ENCODE data around the gene CDH4.

The CDH4 gene

DNA sequence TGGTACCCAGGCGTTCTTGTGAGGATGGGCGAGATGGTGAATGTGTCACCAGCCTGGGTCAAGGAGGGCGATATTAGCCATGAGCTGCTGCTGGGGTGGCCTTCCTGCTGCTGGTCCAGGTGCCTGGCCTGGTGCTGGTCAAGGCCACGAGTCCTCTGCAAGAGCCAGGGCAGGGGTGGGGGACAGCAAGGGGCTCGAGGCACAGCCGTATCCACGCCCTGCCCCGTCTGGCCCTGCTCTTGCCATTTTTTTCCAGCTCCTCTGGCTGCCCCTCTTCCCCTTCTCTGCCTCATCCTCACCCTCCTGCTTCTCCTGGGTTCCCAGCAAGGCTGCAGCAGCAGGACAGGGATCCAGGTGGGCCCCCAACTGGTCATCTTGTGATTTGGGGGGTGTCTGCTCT is 51.2 kb downstream of the CDH4 start:
- no peak for DNase-seq

DNA sequence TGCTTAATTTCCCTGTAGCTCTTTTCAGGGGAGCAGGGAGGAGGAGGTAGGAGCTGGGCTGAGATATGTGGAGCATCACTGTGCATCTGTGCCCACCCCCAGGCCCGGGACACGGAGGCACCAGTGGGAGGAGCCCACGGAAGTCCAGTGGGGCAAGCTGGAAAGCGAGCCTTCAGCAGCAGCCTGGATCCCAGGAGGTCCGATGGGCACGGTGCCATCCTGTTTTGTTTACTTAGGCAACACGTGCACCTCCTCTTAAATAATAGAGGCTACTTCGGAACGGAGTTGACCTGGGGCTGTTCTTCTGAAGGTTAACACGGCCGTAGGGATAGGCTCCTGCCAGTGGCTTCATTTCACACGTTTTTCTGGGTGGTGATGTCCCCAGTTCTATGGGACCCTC is 51.6 kb downstream of the CDH4 start:
- DNase-seq: no peak

DNA sequence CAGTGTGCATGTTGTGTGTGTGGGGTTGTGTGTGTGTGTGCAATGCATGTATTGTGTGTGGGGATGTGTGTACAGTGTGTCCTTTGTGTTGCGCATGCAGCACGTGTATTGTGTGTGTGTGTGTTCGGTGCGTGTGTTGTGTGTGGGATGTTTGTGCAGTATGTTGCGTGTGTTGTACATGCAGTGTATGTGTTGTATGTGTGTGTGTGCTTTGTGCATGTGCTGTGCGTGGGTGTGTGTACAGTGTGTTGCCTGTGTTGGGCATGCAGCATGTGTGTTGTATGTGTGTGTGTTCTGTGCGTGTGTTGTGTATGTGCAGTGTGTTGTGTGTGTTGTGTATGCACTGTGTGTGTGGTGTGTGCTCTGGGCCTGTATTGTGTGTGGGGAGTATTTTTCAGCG is 52.7 kb downstream of the CDH4 start:
- no peak for DNase-seq

DNA sequence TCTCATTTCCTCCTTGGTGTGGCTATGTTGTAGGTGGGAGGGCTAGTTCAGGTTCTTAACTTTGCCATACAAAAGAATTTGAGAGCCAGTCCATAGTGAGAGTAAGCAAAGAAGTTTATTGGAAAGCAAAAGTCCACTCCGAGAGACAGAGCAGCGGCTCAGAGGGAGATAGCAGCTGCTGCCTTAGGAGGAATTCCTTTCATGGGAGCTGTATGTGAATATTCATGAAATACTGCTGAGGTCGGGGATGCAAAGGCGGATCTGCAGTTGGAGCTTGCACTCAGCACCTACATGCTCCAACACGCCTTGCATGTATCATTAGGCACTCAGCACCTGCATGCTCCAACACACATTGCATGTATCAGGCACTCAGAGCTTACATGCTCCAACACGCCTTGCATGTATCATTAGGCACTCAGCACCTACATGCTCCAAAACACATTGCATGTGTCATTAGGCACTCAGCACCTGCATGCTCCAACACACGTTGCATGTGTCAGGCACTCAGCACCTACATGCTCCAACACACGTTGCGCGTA is 54.9 kb downstream of the CDH4 start:
- no peak for DNase-seq

DNA sequence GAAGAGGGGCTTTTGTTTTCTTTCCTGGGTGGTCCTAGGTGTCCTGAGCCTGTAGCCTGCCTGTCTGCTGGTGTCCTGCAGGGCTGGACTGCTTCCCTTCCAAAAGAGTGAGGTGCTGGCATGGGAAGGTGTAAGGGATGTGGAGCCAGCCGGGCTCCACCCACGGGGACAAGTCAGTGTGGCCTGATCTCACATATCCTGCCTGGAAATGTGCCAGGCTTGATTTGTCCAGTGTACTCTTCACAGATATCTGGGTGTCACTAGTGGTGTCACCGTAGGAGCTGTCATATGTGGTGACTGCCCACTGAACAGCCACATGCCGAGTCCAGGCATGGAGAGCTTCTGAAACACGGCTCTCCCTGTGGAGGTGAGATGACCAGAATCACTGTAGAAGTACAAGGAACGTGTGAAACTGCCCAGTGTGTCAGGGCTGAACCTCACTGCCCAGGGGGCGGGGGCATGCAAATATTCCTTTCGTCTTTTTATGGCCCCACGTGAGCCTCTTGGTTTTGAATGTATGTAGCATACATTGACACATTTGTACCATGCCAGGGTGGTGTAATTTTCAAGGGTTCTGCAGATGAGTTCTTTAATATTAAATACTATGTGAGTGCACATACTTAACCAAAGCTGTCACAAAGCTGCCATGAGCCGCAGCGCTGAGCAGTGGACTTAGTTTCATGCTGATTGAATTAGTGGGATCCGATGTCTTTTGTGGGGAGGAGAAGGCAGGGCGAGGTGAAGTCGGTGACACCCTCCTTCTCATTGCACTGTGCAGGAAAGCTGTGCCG is 55.8 kb downstream of the CDH4 start:
- DNase-seq: no peak

DNA sequence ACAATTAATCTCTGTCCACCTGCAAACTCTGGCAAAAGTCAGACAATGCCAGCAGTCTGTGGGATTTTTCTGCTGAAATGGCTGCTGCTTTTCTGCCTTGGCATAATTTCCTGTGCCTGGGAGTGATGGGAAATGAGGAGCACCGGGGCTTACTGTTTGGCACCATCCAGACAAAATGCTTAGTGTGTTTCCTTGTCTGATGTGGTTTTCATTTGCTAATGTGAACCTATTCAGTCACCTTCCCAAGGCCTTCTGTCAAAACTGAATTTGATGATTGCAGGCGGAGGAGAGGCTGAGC is 56.4 kb downstream of the CDH4 start:
- DNase-seq: no peak

DNA sequence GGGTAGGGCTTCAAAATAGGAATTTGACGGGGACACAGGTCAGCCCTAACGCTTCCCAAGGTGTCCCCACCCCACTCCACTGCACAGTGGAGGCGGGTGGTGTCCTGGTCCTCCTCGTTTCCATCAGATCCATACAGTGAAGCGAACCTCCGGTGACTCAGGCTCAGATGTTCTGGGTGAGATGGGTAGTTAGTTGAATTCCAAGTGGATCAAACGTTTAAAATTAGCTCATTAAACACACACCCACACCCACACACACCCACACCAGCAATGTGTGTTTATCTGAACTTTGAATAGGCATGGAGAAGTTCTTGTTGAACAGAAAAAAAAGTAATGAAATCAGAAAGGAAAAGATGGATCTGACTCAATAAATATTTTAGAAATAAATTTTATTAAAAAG is 58.9 kb downstream of the CDH4 start:
- no peak for DNase-seq

DNA sequence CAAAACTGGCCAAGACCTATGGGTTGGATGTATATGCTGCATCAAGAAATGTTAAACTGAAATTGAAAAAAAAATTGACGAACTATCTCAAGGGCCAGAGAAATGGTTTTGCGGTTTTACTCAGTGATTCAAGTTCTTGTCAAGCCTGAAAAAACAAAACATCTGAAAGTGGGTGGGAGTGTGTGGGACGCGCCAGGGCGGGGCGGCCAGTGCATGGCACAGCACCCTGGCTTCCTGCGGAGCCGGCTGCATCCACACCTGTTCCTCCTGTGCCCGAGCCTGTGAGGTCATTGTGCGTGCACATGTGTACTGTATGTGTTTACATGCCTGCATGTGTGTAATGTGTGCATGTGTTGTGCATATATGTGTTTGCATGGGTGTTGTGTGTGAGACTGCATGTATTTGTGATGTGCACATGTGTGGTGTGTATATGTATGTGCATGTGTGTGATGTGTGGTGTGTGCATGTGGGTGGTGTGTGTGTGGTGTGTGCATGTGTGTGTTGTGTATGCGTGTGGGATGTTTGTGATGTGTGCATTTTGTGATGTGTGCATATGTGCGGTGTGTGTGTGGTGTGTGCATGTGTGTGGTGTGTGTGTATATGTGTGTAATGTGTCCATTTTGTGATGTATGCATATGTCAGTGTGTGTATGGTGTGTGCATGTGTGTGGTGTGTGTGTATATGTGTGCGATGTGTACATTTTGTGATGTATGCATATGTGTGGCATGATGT is 59.8 kb downstream of the CDH4 start:
- no peak for DNase-seq

DNA sequence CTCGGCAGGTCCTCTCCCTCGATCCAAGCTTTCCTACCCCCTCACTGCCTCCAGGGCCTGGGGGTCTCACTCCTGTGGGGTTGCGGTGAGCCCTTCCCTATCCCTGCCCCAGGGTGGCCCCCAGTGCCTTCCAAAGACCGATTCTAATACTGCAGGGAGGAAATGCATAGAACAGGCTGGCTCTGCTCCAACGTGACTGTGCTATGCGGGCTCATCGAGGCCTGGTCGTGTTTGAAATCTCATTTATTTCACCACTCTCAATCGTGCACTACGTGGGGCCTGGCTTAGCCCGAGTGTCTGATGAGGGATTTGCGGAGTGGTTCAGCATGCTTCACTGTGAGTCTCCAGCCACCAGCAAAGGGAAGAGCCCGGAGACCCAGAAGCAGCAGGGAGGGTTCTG is 60.9 kb downstream of the CDH4 start:
- no peak for DNase-seq

DNA sequence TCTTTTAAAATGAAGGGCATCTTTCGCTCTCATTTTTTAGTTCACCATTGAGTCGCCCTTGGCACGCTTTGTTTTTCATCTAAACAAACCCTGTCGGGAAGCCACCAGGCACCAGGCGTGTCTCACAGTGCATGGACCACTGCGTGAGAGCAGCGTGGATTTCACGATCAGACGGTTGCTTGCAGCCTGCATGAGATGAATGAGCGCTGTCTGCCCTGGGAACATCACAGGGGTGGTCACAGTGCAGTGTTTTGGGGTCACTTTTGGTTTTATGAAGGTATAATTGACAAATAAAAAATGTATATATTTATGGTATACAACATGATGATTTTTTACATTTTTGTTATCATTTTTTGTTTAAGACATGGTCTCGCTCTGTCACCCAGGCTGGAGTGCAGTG is 61.3 kb downstream of the CDH4 start:
- no peak for DNase-seq

DNA sequence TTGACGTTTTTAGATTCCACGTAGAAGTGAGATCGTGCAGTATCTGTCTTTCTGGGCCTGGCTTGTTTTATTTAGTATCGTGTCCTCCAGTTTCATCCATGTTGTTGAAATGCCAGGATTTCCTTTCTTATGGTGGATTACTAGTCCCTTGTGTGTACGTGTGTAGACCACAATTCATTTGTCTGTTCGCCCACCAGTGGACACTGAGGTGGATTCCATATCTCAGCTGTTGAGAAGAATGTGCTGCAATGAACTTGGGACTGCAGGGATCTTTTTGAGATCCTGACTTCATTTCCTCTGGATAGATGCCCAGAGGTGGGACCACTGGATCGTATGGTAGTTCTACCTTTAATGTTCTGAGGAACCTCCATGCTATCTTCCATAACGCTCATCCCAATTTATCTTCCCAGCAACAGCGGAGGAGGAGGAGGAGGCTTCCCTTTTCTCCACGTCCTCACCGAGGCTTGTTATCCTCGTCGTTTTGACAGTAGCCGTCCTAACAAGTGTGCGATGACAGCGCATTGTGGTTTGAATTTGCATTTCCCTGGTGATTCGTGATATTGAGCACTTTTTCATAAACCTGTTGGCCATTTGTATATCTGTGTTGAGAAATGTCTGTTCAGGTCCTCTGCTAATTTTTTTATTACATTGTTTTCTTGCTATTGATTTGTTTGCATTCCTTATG is 62.4 kb downstream of the CDH4 start:
- DNase-seq: no peak

DNA sequence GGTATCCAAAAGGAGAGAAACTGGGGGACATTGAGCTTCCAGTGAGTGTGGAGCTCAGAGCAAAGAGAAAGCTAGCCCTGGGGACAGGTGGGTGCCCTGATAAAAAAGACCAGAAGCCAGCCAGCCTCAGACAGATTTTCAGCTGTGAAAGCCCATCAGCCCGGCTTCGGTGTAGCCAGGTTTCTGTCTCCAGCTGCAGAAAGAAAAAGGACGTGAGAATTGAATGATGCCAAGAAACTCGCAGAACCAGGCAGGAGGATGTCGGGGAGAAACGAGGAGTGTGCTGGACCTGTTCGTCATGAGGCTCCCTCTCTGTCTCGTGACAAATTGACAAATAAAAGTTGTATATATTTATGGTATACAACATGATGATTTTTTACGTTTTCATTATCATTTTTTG is 63.3 kb downstream of the CDH4 start:
- DNase-seq: no peak

DNA sequence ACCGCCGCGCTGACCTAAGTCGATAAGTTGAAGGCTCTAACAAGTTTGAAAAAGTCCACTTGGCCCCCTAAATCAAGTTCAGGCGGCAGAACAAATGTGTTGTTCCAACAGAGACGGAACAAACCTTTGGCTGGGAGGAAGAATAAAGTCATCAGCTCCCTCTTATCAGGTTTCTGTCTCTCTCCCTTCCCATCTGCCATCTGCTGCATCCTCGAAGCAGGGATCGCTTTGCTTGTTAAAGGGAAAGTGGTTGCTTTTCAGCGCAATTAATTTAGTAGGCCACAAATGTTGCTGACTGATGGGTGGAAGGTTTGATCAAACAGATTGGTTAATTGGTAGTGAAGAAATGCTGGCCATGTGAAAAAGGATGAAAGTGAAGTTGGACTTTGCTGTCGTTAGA is 64.3 kb downstream of the CDH4 start:
- DNase-seq: no peak

DNA sequence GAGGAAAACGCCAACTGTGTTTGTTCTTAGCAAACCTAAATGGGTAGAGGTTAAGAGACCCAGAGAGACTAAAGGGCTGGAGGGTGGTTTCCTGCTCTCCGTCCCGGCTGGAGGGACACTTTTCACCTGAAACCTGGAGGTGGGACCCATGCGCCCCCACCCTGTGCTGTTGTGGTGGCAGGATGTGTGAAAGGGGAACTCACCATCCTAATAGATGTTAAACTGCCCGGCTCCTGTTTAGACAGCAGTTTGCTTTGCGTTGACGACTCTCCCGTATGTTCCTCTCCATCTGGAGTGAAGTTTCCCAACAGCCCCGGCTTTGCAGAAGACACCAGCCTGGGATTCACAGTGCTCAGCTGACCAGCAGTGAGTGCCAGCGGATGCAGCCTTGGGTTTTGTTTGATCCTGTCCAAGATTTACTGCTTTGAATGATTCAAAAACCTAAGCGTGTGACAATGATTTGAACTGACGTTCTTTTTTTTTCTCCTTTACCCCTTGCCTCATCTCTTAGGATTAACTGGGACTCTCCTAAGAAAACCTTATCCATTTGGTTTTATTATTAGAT is 66.0 kb downstream of the CDH4 start:
- no peak for DNase-seq

DNA sequence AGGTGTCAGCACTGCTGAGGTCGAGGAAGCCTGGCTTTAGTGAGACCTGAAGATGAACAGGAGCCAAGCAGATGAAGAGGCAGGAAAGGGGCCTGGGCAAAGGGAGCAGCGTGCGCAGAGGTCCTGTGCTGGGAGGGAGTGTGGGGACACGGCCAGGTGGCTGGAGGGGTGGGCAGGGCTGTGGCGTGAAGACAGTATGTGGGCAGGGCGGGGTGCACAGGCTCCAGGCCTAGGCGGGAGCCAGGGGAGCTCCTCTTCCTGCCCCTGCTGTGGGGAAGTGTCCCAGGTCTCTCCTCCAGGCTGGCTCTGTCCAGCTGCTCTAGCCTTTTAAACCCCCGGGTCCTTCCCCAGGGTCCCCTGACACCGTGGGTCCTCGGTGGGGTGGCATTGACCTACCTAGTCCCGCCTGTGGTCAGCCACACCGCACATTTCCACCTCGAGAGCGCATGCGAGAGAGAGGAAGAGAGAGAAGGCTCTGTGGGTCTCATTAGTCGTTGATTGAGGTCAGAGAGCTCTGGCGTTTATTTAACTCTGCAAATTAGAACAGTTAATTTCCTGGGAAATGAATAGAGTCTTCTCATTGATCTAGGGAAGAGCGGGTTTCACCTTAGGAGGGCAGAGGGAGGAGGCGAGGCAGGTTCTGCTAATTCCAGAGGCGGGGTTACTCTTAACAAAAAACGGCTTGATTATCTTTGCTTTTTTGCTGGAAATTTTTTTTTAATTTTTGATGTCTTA is 68.8 kb downstream of the CDH4 start:
- no peak for DNase-seq

DNA sequence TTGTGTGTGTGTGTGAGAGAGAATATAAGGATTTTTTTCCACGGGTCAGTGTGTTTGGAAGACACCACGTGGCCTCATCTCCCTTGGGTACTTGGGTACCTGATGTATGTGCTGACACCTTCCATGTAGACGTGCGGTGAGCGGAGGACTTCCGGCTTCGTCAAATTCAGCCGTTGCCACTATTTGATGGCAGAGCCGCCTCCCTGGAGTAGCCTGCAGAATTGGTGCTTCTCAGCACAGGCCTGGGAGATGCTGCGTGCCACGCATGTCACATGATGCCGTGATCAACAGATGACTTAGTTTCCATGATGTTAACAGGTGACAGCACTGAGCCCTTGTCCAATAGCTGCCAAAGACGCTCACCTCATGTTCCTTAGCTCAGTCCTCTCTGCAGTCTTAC is 69.4 kb downstream of the CDH4 start:
- no peak for DNase-seq

DNA sequence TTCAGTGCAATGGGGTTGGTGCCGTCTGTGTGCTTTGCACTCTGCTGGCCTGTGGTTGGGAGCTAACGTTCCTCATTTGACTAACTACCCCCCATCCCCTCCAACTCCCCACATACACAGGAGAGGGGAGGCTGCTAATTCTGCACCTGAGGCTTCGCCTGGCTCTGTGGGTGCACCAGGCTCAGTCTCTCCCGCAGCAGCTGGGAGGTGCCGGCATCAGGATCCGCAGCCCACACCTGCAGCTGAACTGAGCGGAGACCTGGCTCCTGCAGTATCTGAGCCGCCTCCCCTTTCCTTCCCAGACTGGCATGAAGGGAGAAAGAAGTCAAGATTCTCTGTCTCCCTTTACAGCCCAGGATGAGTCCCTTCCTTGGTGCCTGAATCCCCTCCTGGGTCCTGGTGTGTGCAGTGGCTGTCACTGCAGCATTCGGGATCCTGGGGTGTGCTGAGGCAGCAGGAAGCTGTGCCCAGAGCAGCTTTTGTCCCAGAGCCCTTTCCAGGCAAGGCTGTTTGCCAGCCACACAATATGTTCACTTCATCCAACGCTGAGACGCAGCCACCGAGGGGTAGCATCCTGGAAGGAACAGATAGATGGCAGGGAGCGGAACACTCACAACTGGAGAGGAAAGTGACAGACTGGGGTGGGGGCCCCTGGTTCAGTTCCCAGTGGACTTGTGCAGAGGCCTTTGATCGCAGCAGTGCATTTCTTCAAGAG is 70.2 kb downstream of the CDH4 start:
- no peak for DNase-seq

DNA sequence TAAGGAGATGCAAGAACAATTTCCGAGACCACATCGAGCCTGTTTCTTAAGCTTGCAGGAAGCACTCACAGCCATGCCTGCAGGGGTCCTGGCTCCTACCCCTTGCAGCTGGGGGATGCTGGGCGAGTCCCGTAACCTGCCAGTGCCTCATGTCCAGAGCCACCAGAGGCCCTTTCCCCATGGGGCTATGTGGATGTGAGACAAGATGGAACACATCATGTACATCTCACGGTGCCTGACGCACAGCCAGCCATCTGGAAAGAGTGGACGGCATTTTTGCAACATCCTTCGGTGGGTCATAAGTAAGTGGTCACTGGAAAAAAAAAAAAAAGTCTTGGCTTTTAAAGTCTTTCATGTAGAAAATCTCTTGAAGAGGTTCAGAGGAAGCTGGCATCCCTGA is 72.8 kb downstream of the CDH4 start:
- no peak for DNase-seq

DNA sequence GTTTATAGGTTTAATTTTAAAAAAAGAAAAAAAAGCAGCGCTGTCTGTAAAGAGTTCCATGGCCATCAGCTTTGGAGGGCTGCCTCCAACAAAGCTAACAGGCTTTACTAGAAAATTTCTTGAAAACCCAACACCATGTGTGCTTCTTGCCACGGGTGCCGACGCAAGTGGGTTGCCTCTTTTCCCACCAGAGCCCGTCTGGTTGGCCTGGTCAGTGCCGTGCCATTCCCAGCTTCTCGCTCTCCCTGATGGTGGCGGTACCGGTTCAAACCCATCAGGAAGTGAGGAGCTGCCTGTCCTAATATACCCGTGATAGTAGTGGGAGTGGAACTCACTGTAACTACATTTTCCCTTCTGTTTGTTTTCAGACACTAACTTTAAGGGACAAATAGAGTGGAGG is 73.7 kb downstream of the CDH4 start:
- DNase-seq: no peak

DNA sequence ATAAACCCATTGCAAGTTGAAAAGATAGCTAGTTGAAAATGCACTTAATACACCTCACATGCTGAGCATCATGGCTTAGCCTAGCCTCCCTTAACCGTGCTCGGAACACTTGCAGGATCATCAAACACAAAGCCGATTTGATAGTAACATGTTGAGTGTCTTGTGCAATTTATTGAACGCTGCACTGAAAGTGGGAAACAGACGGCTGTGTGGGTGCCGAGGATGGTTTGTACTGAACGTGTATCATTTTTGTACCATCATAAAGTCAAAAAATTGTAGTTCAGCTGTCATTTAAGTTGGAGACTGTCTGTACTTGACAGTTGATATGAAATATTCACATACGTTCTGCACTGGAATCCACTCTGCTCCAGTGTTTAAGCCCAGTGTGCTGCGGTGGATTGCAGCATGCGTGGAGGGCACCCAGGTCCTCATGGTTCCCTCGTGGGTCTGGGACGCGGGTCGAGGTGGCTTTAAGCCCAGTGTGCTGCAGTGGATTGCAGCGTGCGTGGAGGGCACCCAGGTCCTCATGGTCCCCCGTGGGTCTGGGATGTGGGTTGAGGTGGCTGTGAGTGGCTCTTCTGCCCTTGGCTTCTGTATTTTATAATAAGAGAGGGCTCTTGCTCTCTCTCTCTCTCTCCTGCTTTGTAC is 77.0 kb downstream of the CDH4 start:
- DNase-seq: no peak

DNA sequence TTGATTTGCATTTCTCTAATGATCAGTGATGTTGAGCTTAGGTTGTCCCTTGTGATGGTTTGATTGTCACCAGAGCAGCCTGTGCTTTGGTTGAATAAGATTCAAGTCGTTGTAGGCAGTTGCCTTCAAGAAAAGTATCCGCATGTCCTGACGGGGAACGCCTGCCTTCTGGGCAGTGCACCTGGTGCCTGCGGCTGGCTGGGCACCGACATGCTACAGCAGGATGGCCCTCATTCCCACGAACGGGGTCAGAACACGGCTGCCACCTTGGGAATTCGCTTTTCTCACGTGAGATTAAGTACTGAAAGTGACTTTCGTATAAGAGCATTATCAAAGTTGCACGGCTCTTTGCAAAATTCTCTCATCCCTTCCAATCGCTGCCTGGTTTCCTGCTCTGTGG is 78.4 kb downstream of the CDH4 start:
- no peak for DNase-seq

DNA sequence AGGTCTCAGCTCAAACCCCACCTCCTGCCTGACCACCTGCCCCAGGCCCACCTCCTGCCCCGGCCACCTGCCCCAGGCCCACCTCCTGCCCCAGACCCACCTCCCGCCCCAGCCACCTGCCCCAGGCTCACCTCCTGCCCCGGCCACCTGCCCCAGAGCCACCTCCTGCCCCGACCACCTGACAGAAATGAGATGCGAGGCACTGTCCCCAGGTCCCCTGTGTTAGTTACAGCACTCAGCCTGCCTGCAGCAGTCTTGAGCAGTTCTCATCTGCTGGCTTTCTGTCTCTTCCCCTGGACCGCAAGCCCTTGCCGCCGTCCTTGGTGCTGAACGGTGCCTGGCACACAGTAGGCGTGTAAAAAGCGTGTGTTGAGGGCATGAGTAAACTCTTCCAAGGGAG is 79.5 kb downstream of the CDH4 start:
- no peak for DNase-seq

Measured in SIG-M5 (cell line).